Progenitor cell of endocrine pancreas (in vitro differentiated cells): ENCODE measurements around the gene PTPN5. TPM values are rescaled to one million over a fixed set of nuclear protein-coding genes. Genes with fewer than 3 reads are reported as not detected.

Source experiments
- DNase-seq: peaks from one replicate; pipeline ENCODE4 v3.0.0; 2021; ENCODE audit warnings: low spot score; ENCODE audit not compliant: unreplicated experiment
- H3K27ac Mint-ChIP-seq: 2 replicates; pipeline ENCODE4 v1.8.0; 2021; ENCODE audit warnings: mild to moderate bottlenecking, moderate library complexity, mixed read lengths
- H3K27me3 Mint-ChIP-seq: 2 replicates; pipeline ENCODE4 v1.8.0; 2021; ENCODE audit warnings: mixed read lengths
- H3K36me3 Mint-ChIP-seq: 2 replicates; pipeline ENCODE4 v1.8.0; 2022; ENCODE audit warnings: mixed read lengths; ENCODE audit not compliant: insufficient read depth
- H3K4me1 Mint-ChIP-seq: 2 replicates; pipeline ENCODE4 v1.8.0; 2021; ENCODE audit warnings: low read depth, mixed read lengths
- H3K4me3 Mint-ChIP-seq: 2 replicates; pipeline ENCODE4 v1.8.0; 2021; ENCODE audit warnings: low read depth, mild to moderate bottlenecking, moderate library complexity, mixed read lengths
- H3K9me3 Mint-ChIP-seq: 2 replicates; pipeline ENCODE4 v1.8.0; 2021; ENCODE audit warnings: low read depth, mixed read lengths
- total RNA-seq: library from RNA; stranded (reverse); gene quantifications from 2 replicates; pipeline ENCODE4 v1.2.1, GENCODE V29; 2021
- TF ChIP-seq, protein P1 (sequence below): fragments of 200-600 bp; sonication (generic); IDR thresholded peaks from one replicate; pipeline ENCODE4 v1.5.0; 2021; ENCODE audit warnings: antibody characterized with exemption, mild to moderate bottlenecking; ENCODE audit not compliant: unreplicated experiment

PTPN5 gene
- total RNA-seq, 1 donor from 2014 or later: 12.6 TPM

DNA sequence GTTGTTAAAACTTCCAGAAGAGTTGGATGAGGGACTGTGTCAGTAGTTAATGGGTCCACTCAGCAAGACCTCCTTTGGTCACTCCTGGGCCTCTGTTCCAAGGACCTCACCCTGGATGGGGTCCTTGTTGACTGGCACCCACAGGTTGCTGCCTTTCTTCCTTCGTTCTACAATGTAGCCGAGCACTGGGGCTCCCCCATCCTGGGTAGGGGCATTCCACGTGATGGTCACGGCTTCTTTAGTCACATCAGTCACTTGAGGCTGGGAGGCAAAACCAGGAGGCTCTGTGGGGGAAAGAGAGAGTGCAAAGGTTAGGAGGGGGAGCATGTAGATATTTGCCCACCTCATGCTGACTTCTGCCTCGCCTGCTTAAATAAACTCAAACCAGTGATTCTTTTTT lies 81.1 kb downstream of the PTPN5 start:
- Mint-ChIP-seq H3K27ac (no peak overlapping the region), H3K4me1 (peaks cover 3% of the 10 kb centered on the region), H3K4me3 (no peak overlapping the region), H3K27me3 (peaks cover 19% of the 10 kb centered on the region), H3K36me3 (no peaks in the 10 kb centered on the region), H3K9me3 (no peaks in the 10 kb centered on the region)
- TF ChIP-seq, protein P1, sequence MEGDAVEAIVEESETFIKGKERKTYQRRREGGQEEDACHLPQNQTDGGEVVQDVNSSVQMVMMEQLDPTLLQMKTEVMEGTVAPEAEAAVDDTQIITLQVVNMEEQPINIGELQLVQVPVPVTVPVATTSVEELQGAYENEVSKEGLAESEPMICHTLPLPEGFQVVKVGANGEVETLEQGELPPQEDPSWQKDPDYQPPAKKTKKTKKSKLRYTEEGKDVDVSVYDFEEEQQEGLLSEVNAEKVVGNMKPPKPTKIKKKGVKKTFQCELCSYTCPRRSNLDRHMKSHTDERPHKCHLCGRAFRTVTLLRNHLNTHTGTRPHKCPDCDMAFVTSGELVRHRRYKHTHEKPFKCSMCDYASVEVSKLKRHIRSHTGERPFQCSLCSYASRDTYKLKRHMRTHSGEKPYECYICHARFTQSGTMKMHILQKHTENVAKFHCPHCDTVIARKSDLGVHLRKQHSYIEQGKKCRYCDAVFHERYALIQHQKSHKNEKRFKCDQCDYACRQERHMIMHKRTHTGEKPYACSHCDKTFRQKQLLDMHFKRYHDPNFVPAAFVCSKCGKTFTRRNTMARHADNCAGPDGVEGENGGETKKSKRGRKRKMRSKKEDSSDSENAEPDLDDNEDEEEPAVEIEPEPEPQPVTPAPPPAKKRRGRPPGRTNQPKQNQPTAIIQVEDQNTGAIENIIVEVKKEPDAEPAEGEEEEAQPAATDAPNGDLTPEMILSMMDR: no peak
- DNase-seq: no peak

DNA sequence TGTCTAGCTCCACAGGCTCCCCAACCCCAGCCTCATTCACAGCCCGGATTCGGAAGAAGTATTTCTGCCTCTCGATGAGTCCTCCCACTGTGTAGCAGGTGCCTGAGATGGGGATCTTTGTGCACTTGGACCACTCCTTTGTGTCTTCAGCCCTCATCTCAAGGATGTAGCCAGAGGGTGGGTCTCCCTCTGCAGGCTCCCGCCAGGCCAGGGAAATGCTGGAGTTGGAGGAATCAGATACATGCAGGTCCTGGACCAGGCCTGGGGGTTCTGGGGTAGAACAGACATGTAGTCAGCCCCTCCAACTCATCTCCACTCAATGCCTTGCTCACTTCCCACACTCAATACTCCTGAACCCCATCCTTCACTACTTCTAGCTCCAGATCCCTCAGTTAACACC lies 82.2 kb downstream of the PTPN5 start:
- Mint-ChIP-seq H3K27ac (no peak overlapping the region), H3K36me3 (no peaks in the 10 kb centered on the region), H3K27me3 (peaks cover 15% of the 10 kb centered on the region), H3K4me1 (peaks cover 5% of the 10 kb centered on the region), H3K4me3 (no peak overlapping the region), H3K9me3 (no peaks in the 10 kb centered on the region)
- TF ChIP-seq, protein P1: no peak
- DNase-seq: no peak

DNA sequence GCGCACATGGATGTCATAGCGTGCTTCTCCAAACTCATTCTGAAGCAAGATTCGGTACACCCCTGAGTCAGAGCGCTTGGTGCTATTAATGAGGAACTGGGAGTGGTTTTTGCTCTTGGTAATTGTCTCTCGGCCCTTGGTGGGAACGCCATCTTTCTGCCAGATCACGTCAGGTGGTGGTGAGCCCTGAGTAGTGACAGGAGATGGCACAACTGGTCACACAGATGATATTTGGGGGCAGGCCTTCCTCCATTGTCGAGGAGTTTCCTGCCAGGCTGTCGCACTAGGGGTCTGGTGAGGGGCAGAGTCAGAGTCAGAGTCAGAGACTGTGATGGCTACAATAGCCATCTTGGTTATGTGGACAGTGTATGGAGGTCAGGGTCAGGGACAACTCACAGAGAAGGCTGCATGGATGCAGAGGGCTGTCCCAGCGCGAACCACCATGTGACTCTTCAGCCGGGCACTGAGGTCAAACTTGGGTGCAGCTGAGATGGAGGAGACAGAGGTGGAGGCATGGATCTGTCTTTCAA lies 83.7 kb downstream of the PTPN5 start:
- no peaks in the 10 kb centered on the region for H3K9me3 Mint-ChIP-seq
- peaks cover 2% of the 10 kb centered on the region for H3K36me3 Mint-ChIP-seq
- H3K4me1 Mint-ChIP-seq: peaks cover 5% of the 10 kb centered on the region
- H3K4me3 Mint-ChIP-seq: no peak overlapping the region
- no peak overlapping the region for H3K27ac Mint-ChIP-seq
- TF ChIP-seq, protein P1: no peak
- DNase-seq: no peak
- H3K27me3 Mint-ChIP-seq: peaks cover 15% of the 10 kb centered on the region

DNA sequence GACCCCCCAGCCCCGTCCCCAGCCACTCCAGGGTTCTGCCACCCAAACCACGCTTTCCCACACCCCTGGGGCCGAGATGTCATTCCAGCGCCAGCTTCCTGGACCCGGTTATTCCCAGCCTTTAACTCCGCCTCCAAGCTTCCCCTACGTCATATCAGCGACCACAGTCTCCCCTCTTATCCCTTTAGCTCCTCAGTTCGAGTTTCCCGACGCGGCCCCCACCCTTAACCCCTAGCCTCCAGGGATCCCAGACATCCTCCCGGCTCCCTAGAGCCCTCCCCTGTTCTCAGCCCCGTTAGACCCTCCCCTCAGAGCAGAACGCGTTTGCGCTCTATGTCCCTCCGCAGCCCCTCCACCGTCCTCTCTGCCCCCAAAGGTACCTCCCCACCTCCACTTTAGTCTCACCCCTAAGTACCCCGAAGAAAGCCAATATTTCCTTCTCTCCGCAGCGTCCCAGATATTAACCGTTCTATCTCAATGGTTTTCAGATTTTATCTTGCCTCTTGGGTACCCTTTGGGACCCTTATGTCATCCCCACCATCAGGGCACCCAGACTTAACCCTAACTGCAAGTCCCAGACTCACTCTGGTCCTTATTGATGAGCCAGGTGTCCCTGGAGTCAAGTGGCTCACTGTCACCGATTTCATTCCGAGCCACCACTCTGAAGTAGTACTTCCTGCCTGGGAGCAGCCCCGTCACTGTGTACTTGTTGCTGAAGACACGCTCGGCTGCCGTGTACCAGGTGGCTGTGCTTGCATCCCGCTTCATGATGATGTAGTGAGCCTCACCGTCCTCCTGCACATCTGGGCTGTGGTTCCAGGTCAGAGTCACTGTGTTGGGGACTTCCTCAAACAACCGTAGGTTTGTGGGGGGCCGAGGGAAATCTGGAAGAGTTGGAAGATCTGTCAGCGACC lies 85.0 kb downstream of the PTPN5 start:
- H3K9me3 Mint-ChIP-seq: no peaks in the 10 kb centered on the region
- peak overlapping the region; percentile 78 for H3K4me3 Mint-ChIP-seq
- H3K27me3 Mint-ChIP-seq: peaks cover 15% of the 10 kb centered on the region
- peaks cover 5% of the 10 kb centered on the region for H3K4me1 Mint-ChIP-seq
- H3K36me3 Mint-ChIP-seq: peaks cover 2% of the 10 kb centered on the region
- H3K27ac Mint-ChIP-seq: peak overlapping the region; percentile 80
- TF ChIP-seq, protein P1: no peak
- DNase-seq: no peak

DNA sequence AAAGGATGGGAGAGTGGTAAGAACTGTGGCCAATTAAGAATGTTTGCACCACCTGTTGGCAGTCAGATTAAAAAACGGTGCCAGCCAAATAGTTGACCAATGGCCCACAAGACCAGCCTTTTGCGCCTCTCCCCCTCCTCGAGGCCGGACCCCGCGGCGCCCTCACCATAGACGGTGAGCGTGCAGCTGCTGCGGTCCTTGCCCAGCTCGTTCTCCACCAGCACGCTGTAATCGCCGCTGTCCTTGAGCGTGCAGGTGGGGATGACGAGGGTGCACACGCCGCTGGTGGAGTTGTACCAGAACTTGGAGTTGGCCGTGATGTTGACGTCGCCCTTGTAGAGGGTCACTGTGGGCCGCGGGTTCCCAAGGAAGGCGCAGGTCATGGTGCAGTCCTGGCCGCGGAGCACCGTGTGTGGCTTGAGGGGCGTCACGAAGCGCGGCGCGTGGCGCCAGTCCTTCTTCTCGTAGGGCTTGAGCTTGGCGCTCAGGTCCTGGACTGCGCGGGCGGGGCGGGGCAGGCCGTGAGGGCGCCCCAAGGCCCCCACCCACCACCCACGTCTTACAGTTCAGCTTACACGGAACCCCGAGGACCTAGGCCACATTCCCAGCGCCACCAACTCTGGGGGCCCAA lies 85.8 kb downstream of the PTPN5 start:
- Mint-ChIP-seq H3K27me3 (peaks cover 15% of the 10 kb centered on the region), H3K9me3 (no peaks in the 10 kb centered on the region), H3K4me3 (peak overlapping the region; percentile 65), H3K4me1 (peaks cover 5% of the 10 kb centered on the region), H3K36me3 (peaks cover 2% of the 10 kb centered on the region), H3K27ac (no peak overlapping the region)
- no peak for DNase-seq
- TF ChIP-seq, protein P1: no peak
